Upper lobe of left lung (tissue), 4 donors: Measurements from ENCODE around the gene GTPBP6.

Experiments used
- CTCF ChIP-seq, 6 experiments: fragments of 450-650 bp in 4 of 6; fragments of 200-600 bp in 2 of 6; sonication (generic) in 2 of 6; IDR thresholded peaks; one replicate each; pipeline ENCODE4 v1.5.1; 2016 to 2019; ENCODE audit warnings: antibody characterized with exemption in 6 of 6
- EP300 ChIP-seq, 4 donors: sonication (generic); formaldehyde crosslinking; IDR thresholded peaks; one replicate each; pipeline ENCODE4 v1.5.1; 2017; ENCODE audit warnings: antibody characterized with exemption in 4 of 4, control low read depth in 2 of 4
- POLR2A ChIP-seq, 4 donors: fragments of 450-650 bp; IDR thresholded peaks; one replicate each; pipeline ENCODE4 v1.5.1; 2016 to 2017; ENCODE audit warnings: antibody characterized with exemption in 4 of 4, mild to moderate bottlenecking in 2 of 4
- POLR2AphosphoS5 ChIP-seq, 2 donors: sonication (generic); formaldehyde crosslinking; IDR thresholded peaks; one replicate each; pipeline ENCODE4 v1.5.1; 2017; ENCODE audit warnings: antibody characterized with exemption in 2 of 2

GRCh38 chrX:357035-357692, 38.6 kb upstream of the GTPBP6 start:
- TF ChIP-seq POLR2A (IDR thresholded peaks at IDR 0.05) (no peak), POLR2AphosphoS5 (IDR thresholded peaks at IDR 0.05) (no peak), CTCF (IDR thresholded peaks at IDR 0.05) (no peak), EP300 (IDR thresholded peaks at IDR 0.05) (no peak)
